ACHN (cell line): ENCODE data around the gene MICU2.
A peak's percentile ranks its signal among the peaks of the same experiment; 100 is the strongest.
"Not testable (repeated sequence)": the region's sequence is repeated elsewhere in the genome, so short reads cannot be mapped to it uniquely, and the experiment has no call there.

ENCODE experiments used
- DNase-seq: peaks from one replicate; pipeline ENCODE4 v3.0.0-alpha.2; 2015
- in situ Hi-C: cut with HindIII; loops from 2 replicates; pipeline ENCODE4 v1.10.0; 2017; ENCODE audit warnings: low sequenced_read_pairs, low pct_ligation_motif_present, low pct_unique_long_range_greater_than_20kb

The MICU2 gene

GRCh38 chr13:21556051-21556450 is 47.9 kb downstream of the MICU2 start:
- no peak for DNase-seq
- in situ Hi-C loops = no loop called here

- in situ Hi-C loops, DNase-seq: not testable (repeated sequence)
Measured at GRCh38 chr13:21553261-21553660, 50.7 kb downstream of the MICU2 start.

GRCh38 chr13:21550918-21551317 is 53.1 kb downstream of the MICU2 start:
- in situ Hi-C loops = no loop called here
- no peak for DNase-seq

GRCh38 chr13:21549633-21550032 is 54.3 kb downstream of the MICU2 start:
- in situ Hi-C loops = no loop called here
- DNase-seq = peak; percentile 8

GRCh38 chr13:21548577-21548976 is 55.4 kb downstream of the MICU2 start:
- in situ Hi-C loops = no loop called here
- no peak for DNase-seq

- in situ Hi-C loops = no loop called here
- no peak for DNase-seq
Measured at GRCh38 chr13:21546372-21546771, 57.6 kb downstream of the MICU2 start.

GRCh38 chr13:21544515-21544914 is 59.5 kb downstream of the MICU2 start:
- in situ Hi-C loops = no loop called here
- DNase-seq = no peak

- in situ Hi-C loops = no loop called here
- no peak for DNase-seq
Measured at GRCh38 chr13:21542563-21542962, 61.4 kb downstream of the MICU2 start.

- in situ Hi-C loops = no loop called here
- peak; percentile 38 for DNase-seq
Measured at GRCh38 chr13:21541980-21542379, 62.0 kb downstream of the MICU2 start.

GRCh38 chr13:21541271-21541670 is 62.7 kb downstream of the MICU2 start:
- no peak for DNase-seq
- in situ Hi-C loops = no loop called here

- in situ Hi-C loops = no loop called here
- no peak for DNase-seq
Measured at GRCh38 chr13:21539687-21540086, 64.3 kb downstream of the MICU2 start.

GRCh38 chr13:21538753-21539152 is 65.2 kb downstream of the MICU2 start:
- in situ Hi-C loops = no loop called here
- DNase-seq = no peak

- in situ Hi-C loops = no loop called here
- DNase-seq = no peak
Measured at GRCh38 chr13:21538280-21538679, 65.7 kb downstream of the MICU2 start.

- no peak for DNase-seq
- in situ Hi-C loops = no loop called here
Measured at GRCh38 chr13:21537105-21537504, 66.9 kb downstream of the MICU2 start.

GRCh38 chr13:21534760-21535159 is 69.2 kb downstream of the MICU2 start:
- in situ Hi-C loops = no loop called here
- DNase-seq = no peak

- no peak for DNase-seq
- in situ Hi-C loops = no loop called here
Measured at GRCh38 chr13:21531455-21531854, 72.5 kb downstream of the MICU2 start.

- DNase-seq = no peak
- in situ Hi-C loops = no loop called here
Measured at GRCh38 chr13:21530656-21531055, 73.3 kb downstream of the MICU2 start.

GRCh38 chr13:21529146-21529893 is 74.7 kb downstream of the MICU2 start:
- DNase-seq = no peak
- in situ Hi-C loops = no loop called here

- in situ Hi-C loops = no loop called here
- DNase-seq = peak; percentile 61
Measured at GRCh38 chr13:21528616-21529015, 75.4 kb downstream of the MICU2 start.

GRCh38 chr13:21526707-21527540 is 77.0 kb downstream of the MICU2 start:
- in situ Hi-C loops = no loop called here
- no peak for DNase-seq
